HL-60 (cell line): Measurements from ENCODE around the gene ORC4.

ENCODE experiments used
- DNase-seq, 2 experiments: peaks; one replicate each; pipeline ENCODE4 v3.0.0-alpha.2; 2010 to 2020; ENCODE audit warnings: low read depth in 1 of 2, low spot score in 1 of 2
- H3K27ac ChIP-seq: fragments of 250-450 bp; sonication (Bioruptor Pico); replicated peaks from 2 replicates; pipeline ENCODE4 v1.5.1; 2020; ENCODE audit warnings: mild to moderate bottlenecking, moderate library complexity
- H3K27me3 ChIP-seq: fragments of 250-450 bp; sonication (Bioruptor Pico); 2 replicates; pipeline ENCODE4 v1.5.1; 2021; ENCODE audit warnings: mild to moderate bottlenecking, moderate library complexity; ENCODE audit not compliant: insufficient read depth, poor library complexity, severe bottlenecking
- H3K4me3 ChIP-seq: replicated peaks from 2 replicates; pipeline ENCODE4 v1.5.1; 2011; ENCODE audit warnings: mild to moderate bottlenecking, control low read depth, low read length; ENCODE audit not compliant: insufficient read depth
- CTCF ChIP-seq: IDR thresholded peaks from one replicate; pipeline ENCODE4 v1.5.1; 2011; ENCODE audit warnings: low read length, control low read depth, inconsistent platforms; ENCODE audit not compliant: insufficient read depth
- GABPA ChIP-seq: IDR thresholded peaks from 2 replicates; pipeline ENCODE4 v1.6.1; 2012; ENCODE audit warnings: low read depth
- POLR2AphosphoS5 ChIP-seq: IDR thresholded peaks from 2 replicates; pipeline ENCODE4 v1.6.1; 2012; ENCODE audit warnings: low read depth
- REST ChIP-seq: IDR thresholded peaks from 2 replicates; pipeline ENCODE4 v1.6.1; 2012; ENCODE audit warnings: low read depth; ENCODE audit not compliant: insufficient replicate concordance
- SPI1 ChIP-seq: IDR thresholded peaks from 2 replicates; pipeline ENCODE4 v1.6.1; 2012; ENCODE audit warnings: low read depth, mild to moderate bottlenecking, borderline replicate concordance

Gene ORC4

GRCh38 chr2:147884830-147885229 is 135.7 kb downstream of the ORC4 start:
- no peak for DNase-seq
- Histone ChIP-seq H3K27ac (no peak overlapping the region), H3K4me3 (no peak overlapping the region), H3K27me3 (no peaks in the 10 kb centered on the region)
- no peak for TF ChIP-seq GABPA
- no peak for TF ChIP-seq CTCF
- TF ChIP-seq SPI1, result no peak
- TF ChIP-seq POLR2AphosphoS5, result no peak
- TF ChIP-seq REST, result no peak

- Histone ChIP-seq H3K4me3 (no peak overlapping the region), H3K27me3 (no peaks in the 10 kb centered on the region), H3K27ac (no peak overlapping the region)
- TF ChIP-seq CTCF, result no peak
- DNase-seq, result no peak
Measured at GRCh38 chr2:147882631-147883030, 137.9 kb downstream of the ORC4 start.
